Osteocyte (in vitro differentiated cells): ENCODE results near the gene MTUS2. TPM values are rescaled to one million over a fixed set of nuclear protein-coding genes. Genes with fewer than 3 reads are reported as not detected.

Experiments
- DNase-seq: peaks from one replicate; pipeline ENCODE4 v3.0.0; 2021; ENCODE audit warnings: mixed read lengths; ENCODE audit not compliant: unreplicated experiment; ENCODE audit errors: extremely low spot score
- H3K27ac Mint-ChIP-seq: one replicate; pipeline ENCODE4 v1.8.0; 2021; ENCODE audit warnings: mild to moderate bottlenecking, mixed read lengths; ENCODE audit not compliant: unreplicated experiment
- H3K27me3 Mint-ChIP-seq: one replicate; pipeline ENCODE4 v1.8.0; 2021; ENCODE audit warnings: mixed read lengths; ENCODE audit not compliant: unreplicated experiment
- H3K36me3 Mint-ChIP-seq: one replicate; pipeline ENCODE4 v1.8.0; 2021; ENCODE audit warnings: mixed read lengths; ENCODE audit not compliant: unreplicated experiment
- H3K4me1 Mint-ChIP-seq: one replicate; pipeline ENCODE4 v1.8.0; 2021; ENCODE audit warnings: mixed read lengths; ENCODE audit not compliant: unreplicated experiment
- H3K4me3 Mint-ChIP-seq: one replicate; pipeline ENCODE4 v1.8.0; 2021; ENCODE audit warnings: mild to moderate bottlenecking, moderate library complexity, mixed read lengths; ENCODE audit not compliant: unreplicated experiment
- H3K9me3 Mint-ChIP-seq: one replicate; pipeline ENCODE4 v1.8.0; 2021; ENCODE audit warnings: mixed read lengths; ENCODE audit not compliant: unreplicated experiment
- CTCF ChIP-seq: fragments of 200-600 bp; sonication (generic); IDR thresholded peaks from 2 replicates; pipeline ENCODE4 v1.5.0; 2021; ENCODE audit warnings: antibody characterized with exemption, mild to moderate bottlenecking, moderate library complexity
- total RNA-seq: library from RNA; stranded (reverse); gene quantifications from 2 replicates; pipeline ENCODE4 v1.2.1, GENCODE V29; 2021

The MTUS2 gene
- total RNA-seq, 1 donor from 2014 or later = 0.05 TPM

DNA sequence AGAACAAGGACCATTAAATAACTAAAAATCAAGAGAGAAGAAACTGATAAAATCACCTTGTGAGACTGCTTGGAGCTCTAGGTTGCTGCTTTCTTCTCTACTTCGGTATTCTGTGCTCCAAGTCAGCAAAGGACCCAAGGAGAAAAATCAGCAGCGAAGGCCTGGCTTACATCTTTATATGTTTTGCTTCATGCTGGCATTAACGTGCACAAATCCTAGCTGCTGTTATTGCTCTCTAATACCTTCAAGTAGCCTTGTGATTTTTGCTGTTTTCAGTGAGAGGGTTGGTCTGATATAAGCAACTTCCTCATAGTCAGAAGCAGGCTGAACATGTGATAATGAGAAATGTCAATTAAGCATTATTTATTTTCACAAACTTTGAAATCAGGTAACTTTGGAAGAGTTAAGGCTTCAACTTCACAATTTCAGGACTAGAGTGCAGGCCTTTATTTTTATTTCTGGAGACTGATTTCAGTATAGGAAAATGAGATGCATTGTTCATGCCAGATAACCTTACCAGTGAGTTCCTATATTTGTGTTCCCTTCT is 410.2 kb downstream of the MTUS2 start:
- Mint-ChIP-seq H3K4me3 (no peak overlapping the region), H3K9me3 (no peaks in the 10 kb centered on the region), H3K27ac (no peak overlapping the region), H3K36me3 (no peaks in the 10 kb centered on the region), H3K27me3 (peaks cover 3% of the 10 kb centered on the region), H3K4me1 (no peaks in the 10 kb centered on the region)
- DNase-seq = no peak
- TF ChIP-seq CTCF = no peak

DNA sequence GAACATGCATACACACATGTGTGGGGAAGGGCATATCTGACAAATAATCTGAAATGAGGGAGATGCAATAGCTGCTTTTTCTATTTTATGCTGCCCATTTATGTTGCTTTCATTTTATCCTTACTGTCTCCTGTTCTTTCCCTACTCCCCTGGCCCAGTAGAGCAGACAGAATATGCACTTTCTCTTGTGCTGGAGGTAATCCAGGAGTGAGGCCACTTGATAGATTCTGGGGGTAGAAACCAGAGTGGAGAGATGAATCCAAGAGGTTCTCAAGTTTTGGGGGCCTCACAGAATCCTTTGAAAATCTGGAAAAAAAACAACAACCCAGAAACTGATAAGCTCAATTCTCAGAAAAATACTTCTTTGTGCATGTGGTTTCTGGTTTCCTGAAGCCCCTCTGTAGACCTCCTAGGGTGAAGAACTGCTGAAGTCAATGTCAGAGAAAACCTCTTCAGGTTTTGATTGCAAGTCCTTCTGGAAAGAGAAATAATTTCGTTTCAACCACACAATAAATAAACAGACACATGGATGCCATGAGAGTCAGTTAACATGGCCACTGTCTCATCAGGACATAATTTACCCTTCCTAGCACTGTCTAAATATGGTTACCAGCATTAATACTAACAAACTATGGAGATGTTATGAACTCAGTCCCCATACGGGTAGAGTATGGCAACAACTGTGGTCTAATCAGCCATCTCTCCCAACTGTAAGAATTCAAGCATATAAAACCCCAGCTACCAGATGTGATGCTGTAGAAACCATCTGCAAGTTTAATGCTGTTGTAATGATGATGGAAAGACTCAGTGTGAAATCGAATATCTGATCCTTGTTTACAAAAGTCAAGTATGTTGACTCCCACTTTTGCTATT is 419.8 kb downstream of the MTUS2 start:
- no peak overlapping the region for H3K4me3 Mint-ChIP-seq

GRCh38 chr13:29254626-29255370 is 434.7 kb downstream of the MTUS2 start:
- Mint-ChIP-seq H3K27ac (no peak overlapping the region), H3K9me3 (no peaks in the 10 kb centered on the region), H3K36me3 (no peaks in the 10 kb centered on the region), H3K4me3 (no peak overlapping the region), H3K27me3 (no peaks in the 10 kb centered on the region), H3K4me1 (no peaks in the 10 kb centered on the region)
- DNase-seq = no peak
- no peak for TF ChIP-seq CTCF

More for the DNA sequence above, 419.8 kb downstream of the MTUS2 start:
- no peak overlapping the region for H3K27ac Mint-ChIP-seq
- no peaks in the 10 kb centered on the region for H3K4me1 Mint-ChIP-seq
- no peak for DNase-seq
- no peaks in the 10 kb centered on the region for H3K27me3 Mint-ChIP-seq
- H3K36me3 Mint-ChIP-seq = no peaks in the 10 kb centered on the region
- TF ChIP-seq CTCF = no peak
- H3K9me3 Mint-ChIP-seq = no peaks in the 10 kb centered on the region

DNA sequence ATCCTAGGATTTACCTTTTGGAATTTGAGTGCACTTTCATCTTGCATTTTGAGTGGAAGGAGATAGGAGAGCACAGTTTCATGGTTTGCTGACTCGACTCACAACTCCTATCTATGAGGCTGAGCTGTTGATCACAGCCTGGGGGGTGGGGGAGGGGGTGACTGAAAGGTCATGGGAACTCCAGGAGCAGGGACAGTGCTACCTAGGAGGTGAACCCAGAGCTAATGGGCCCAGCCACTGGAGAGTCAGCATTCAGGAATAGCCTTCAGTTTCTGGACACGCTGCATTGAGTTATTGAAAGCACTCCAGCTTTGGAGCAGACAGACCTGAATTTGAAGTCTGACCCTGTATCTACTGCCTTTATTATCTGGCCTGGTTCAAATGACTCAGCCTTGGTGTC is 435.4 kb downstream of the MTUS2 start:
- Mint-ChIP-seq H3K27me3 (no peaks in the 10 kb centered on the region), H3K9me3 (no peaks in the 10 kb centered on the region), H3K27ac (no peak overlapping the region), H3K4me1 (no peaks in the 10 kb centered on the region), H3K4me3 (no peak overlapping the region), H3K36me3 (no peaks in the 10 kb centered on the region)
- no peak for TF ChIP-seq CTCF
- DNase-seq = no peak

DNA sequence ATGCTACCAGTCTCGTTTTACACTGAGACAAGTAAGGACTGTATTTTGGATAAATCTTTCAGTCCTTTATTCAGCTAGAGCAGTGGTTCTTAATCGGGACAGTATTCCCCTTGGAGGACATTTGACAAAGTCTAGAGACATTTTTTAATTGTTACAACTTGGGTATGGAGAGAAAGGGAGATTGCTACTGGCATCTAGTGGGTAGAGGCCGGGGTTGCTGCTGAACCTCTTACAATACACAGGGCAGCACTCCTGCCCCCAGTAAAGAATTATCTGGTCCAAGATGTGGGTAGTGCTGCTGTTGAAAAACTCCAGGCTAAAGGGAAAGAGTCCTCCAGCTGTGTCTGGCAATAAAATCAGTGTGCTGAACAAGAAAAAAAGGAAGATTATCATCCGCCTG is 440.5 kb downstream of the MTUS2 start:
- no peak for DNase-seq
- Mint-ChIP-seq H3K4me1 (no peaks in the 10 kb centered on the region), H3K9me3 (no peaks in the 10 kb centered on the region)

More for the DNA sequence above, 440.5 kb downstream of the MTUS2 start:
- no peak for TF ChIP-seq CTCF
- H3K4me3 Mint-ChIP-seq = no peak overlapping the region
- no peak overlapping the region for H3K27ac Mint-ChIP-seq
- no peaks in the 10 kb centered on the region for H3K36me3 Mint-ChIP-seq
- H3K27me3 Mint-ChIP-seq = peaks cover 2% of the 10 kb centered on the region
